Mesendoderm (in vitro differentiated cells): Measurements from ENCODE around the gene CUX1.

Experiments
- DNase-seq: peaks from one replicate; pipeline ENCODE4 v3.0.0; 2013
- H2AK5ac ChIP-seq: 2 replicates; pipeline ENCODE4 v1.6.1; 2013; ENCODE audit warnings: low read length, inconsistent platforms
- H2BK120ac ChIP-seq: 2 replicates; pipeline ENCODE4 v1.6.1; 2013; ENCODE audit warnings: low read depth, mild to moderate bottlenecking, low read length, moderate library complexity, mixed read lengths
- H2BK15ac ChIP-seq: replicated peaks from 2 replicates; pipeline ENCODE4 v1.6.1; 2013; ENCODE audit warnings: low read depth, mild to moderate bottlenecking, moderate library complexity
- H2BK5ac ChIP-seq: 2 replicates; pipeline ENCODE4 v1.6.1; 2013; ENCODE audit warnings: low read length, inconsistent platforms
- H3K18ac ChIP-seq: 2 replicates; pipeline ENCODE4 v1.6.1; 2013; ENCODE audit warnings: mild to moderate bottlenecking, low read length, mixed read lengths
- H3K23ac ChIP-seq: one replicate; pipeline ENCODE4 v1.6.1; 2013; ENCODE audit warnings: low read length
- H3K27ac ChIP-seq: 2 replicates; pipeline ENCODE4 v1.5.1; 2013; ENCODE audit warnings: low read depth, mild to moderate bottlenecking, inconsistent platforms, low read length, moderate library complexity
- H3K27me3 ChIP-seq: 2 replicates; pipeline ENCODE4 v1.6.1; 2013; ENCODE audit warnings: low read length, control low read depth, mild to moderate bottlenecking, inconsistent platforms; ENCODE audit not compliant: insufficient read depth, poor library complexity
- H3K36me3 ChIP-seq: 2 replicates; pipeline ENCODE4 v1.6.1; 2013; ENCODE audit warnings: low read length, inconsistent platforms; ENCODE audit not compliant: control insufficient read depth, insufficient read depth
- H3K4ac ChIP-seq: one replicate; pipeline ENCODE4 v1.6.1; 2013; ENCODE audit warnings: low read depth, mild to moderate bottlenecking, low read length, moderate library complexity
- H3K4me1 ChIP-seq: 2 replicates; pipeline ENCODE4 v1.6.1; 2013; ENCODE audit warnings: low read depth, low read length, inconsistent platforms; ENCODE audit not compliant: control insufficient read depth
- H3K4me2 ChIP-seq: 2 replicates; pipeline ENCODE4 v1.6.1; 2013; ENCODE audit warnings: low read length
- H3K4me3 ChIP-seq: 2 replicates; pipeline ENCODE4 v1.5.1; 2013; ENCODE audit warnings: mild to moderate bottlenecking, low read length
- H3K56ac ChIP-seq: one replicate; pipeline ENCODE4 v1.6.1; 2013; ENCODE audit warnings: low read length
- H3K79me1 ChIP-seq: 2 replicates; pipeline ENCODE4 v1.6.1; 2013; ENCODE audit warnings: low read length, inconsistent platforms
- H3K79me2 ChIP-seq: 2 replicates; pipeline ENCODE4 v1.6.1; 2013; ENCODE audit warnings: mild to moderate bottlenecking, low read length; ENCODE audit not compliant: control insufficient read depth, insufficient read depth
- H3K9ac ChIP-seq: 2 replicates; pipeline ENCODE4 v1.6.1; 2013; ENCODE audit warnings: low read length, inconsistent platforms
- H4K5ac ChIP-seq: one replicate; pipeline ENCODE4 v1.6.1; 2013; ENCODE audit warnings: low read length
- H4K8ac ChIP-seq: one replicate; pipeline ENCODE4 v1.6.1; 2013; ENCODE audit warnings: low read depth, mild to moderate bottlenecking, control low read depth, low read length, moderate library complexity
- WGBS: extraction: QIAGEN DNeasy Blood & Tissue Kit; methylation state at CpG from one replicate; pipeline ENCODE4 v1.1.7; 2013; ENCODE audit warnings: low lambda C conversion rate, missing lambda C conversion rate; ENCODE audit not compliant: insufficient coverage; ENCODE audit errors: extremely low coverage; 5-methylcytosine and 5-hydroxymethylcytosine counted together

Gene CUX1

GRCh38 chr7:102170393-102170970 is 353.1 kb downstream of the CUX1 start:
- no peaks in the 10 kb centered on the region for H3K79me1 ChIP-seq
- H3K9ac ChIP-seq = no peak overlapping the region
- H2BK120ac ChIP-seq = no peak overlapping the region
- no peak overlapping the region for H3K23ac ChIP-seq
- H3K27ac ChIP-seq = no peak overlapping the region
- no peak overlapping the region for H3K4ac ChIP-seq
- H3K4me1 ChIP-seq = no peaks in the 10 kb centered on the region
- no peak overlapping the region for H2BK5ac ChIP-seq
- no peaks in the 10 kb centered on the region for H3K27me3 ChIP-seq
- H2BK15ac ChIP-seq = no peak overlapping the region
- no peaks in the 10 kb centered on the region for H3K79me2 ChIP-seq
- no peak overlapping the region for H3K56ac ChIP-seq
- no peak overlapping the region for H4K8ac ChIP-seq
- DNase-seq = no peak
- no peak overlapping the region for H3K18ac ChIP-seq
- WGBS = no CpG with 5 or more reads among the region's 22 CpGs
- H3K4me3 ChIP-seq = no peak overlapping the region
- H4K5ac ChIP-seq = no peak overlapping the region
- H3K36me3 ChIP-seq = no peaks in the 10 kb centered on the region
- no peak overlapping the region for H3K4me2 ChIP-seq
- H2AK5ac ChIP-seq = no peak overlapping the region

- H3K56ac ChIP-seq = no peak overlapping the region
- no peak overlapping the region for H3K4me2 ChIP-seq
- no CpG with 5 or more reads among the region's 13 CpGs for WGBS
- H2BK5ac ChIP-seq = no peak overlapping the region
- no peak overlapping the region for H4K8ac ChIP-seq
- H3K79me1 ChIP-seq = no peaks in the 10 kb centered on the region
- H3K4ac ChIP-seq = no peak overlapping the region
- DNase-seq = no peak
- H3K4me3 ChIP-seq = no peak overlapping the region
- no peak overlapping the region for H3K9ac ChIP-seq
- H2BK15ac ChIP-seq = no peak overlapping the region
- H3K36me3 ChIP-seq = peaks cover 2% of the 10 kb centered on the region
- H3K18ac ChIP-seq = no peak overlapping the region
- no peak overlapping the region for H2AK5ac ChIP-seq
- no peak overlapping the region for H3K23ac ChIP-seq
- no peak overlapping the region for H2BK120ac ChIP-seq
- no peak overlapping the region for H4K5ac ChIP-seq
- H3K4me1 ChIP-seq = no peaks in the 10 kb centered on the region
- no peak overlapping the region for H3K27ac ChIP-seq
- no peaks in the 10 kb centered on the region for H3K79me2 ChIP-seq
- no peaks in the 10 kb centered on the region for H3K27me3 ChIP-seq
Measured at GRCh38 chr7:102173669-102174068, 356.2 kb downstream of the CUX1 start.

DNA sequence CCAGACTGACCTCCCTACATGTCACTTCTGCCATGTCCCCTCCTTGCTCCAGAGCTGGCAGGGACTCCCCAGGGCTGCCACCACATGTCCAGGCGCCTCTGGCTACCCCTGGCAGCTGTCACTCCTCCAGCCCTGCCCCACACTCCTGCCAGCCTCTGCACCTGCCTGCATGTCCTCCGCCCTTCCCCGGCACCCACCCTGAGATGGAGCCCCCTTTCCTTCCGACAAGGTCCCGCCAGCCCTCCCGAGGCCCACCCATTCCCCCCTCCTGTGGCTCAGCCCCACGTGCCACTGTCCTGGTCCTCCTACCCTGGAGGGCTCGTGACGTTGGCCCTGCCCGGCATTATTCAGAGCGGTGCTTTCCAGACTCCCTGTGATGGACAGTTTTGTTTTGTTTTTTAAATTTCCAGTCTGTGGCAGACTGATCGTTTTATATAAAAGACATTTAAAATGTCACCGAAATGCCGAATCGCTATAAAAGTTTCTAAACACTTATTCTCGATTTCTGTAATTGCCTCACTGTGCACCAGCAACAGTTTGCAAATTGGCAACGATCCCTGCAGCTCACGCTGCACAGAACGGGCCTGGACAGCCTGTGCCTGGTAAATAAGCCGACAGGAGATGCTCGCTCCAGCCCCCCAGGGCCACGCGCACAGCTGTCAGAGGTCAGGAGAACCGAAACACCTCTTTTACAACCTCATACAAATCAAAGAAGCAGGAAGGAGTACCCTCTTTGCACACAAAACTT is 358.2 kb downstream of the CUX1 start:
- WGBS = no CpG with 5 or more reads among the region's 24 CpGs
- Histone ChIP-seq H3K56ac (no peak overlapping the region), H3K79me1 (no peaks in the 10 kb centered on the region), H2BK15ac (no peak overlapping the region), H3K79me2 (no peaks in the 10 kb centered on the region), H3K23ac (no peak overlapping the region), H3K27ac (no peak overlapping the region), H3K9ac (no peak overlapping the region), H4K8ac (no peak overlapping the region), H4K5ac (no peak overlapping the region), H3K4me1 (no peaks in the 10 kb centered on the region), H3K4ac (no peak overlapping the region), H2AK5ac (no peak overlapping the region), H3K4me2 (no peak overlapping the region), H3K4me3 (no peak overlapping the region), H3K27me3 (no peaks in the 10 kb centered on the region), H2BK5ac (no peak overlapping the region), H3K36me3 (peaks cover 2% of the 10 kb centered on the region), H3K18ac (no peak overlapping the region), H2BK120ac (no peak overlapping the region)
- DNase-seq = no peak

DNA sequence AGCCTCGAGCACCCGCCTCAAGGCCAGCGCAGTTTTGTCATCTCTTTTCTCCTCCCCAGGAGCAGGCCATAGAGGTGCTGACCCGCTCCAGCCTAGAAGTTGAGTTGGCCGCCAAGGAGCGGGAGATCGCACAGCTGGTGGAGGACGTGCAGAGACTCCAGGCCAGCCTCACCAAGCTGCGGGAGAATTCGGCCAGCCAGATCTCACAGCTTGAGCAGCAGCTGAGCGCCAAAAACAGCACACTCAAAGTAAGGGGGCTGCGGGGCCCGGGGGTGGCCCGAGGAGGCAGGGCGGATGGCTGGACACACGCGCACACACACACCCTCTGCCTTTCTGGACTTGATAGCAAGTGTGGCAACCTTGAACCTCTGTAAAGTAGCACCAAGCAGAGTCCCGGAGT is 361.0 kb downstream of the CUX1 start:
- Histone ChIP-seq H3K27me3 (no peaks in the 10 kb centered on the region), H2BK5ac (no peak overlapping the region), H3K79me1 (no peaks in the 10 kb centered on the region), H3K36me3 (peaks cover 6% of the 10 kb centered on the region), H2AK5ac (no peak overlapping the region), H4K5ac (no peak overlapping the region), H4K8ac (no peak overlapping the region), H3K4ac (no peak overlapping the region), H3K4me3 (no peak overlapping the region), H3K4me1 (no peaks in the 10 kb centered on the region), H3K23ac (no peak overlapping the region), H3K4me2 (no peak overlapping the region), H3K56ac (no peak overlapping the region), H3K27ac (no peak overlapping the region), H3K79me2 (no peaks in the 10 kb centered on the region), H2BK120ac (no peak overlapping the region), H2BK15ac (no peak overlapping the region), H3K18ac (no peak overlapping the region), H3K9ac (no peak overlapping the region)
- no peak for DNase-seq
- WGBS = no CpG with 5 or more reads among the region's 18 CpGs

- Histone ChIP-seq H2BK15ac (no peak overlapping the region), H3K27ac (no peak overlapping the region), H3K27me3 (no peaks in the 10 kb centered on the region), H3K4me3 (no peak overlapping the region), H3K79me1 (no peaks in the 10 kb centered on the region), H2AK5ac (no peak overlapping the region), H3K18ac (no peak overlapping the region), H4K5ac (no peak overlapping the region), H3K4ac (no peak overlapping the region), H3K23ac (no peak overlapping the region), H4K8ac (no peak overlapping the region), H3K79me2 (no peaks in the 10 kb centered on the region), H3K4me1 (no peaks in the 10 kb centered on the region), H3K9ac (no peak overlapping the region), H3K56ac (no peak overlapping the region), H3K4me2 (no peak overlapping the region), H2BK120ac (no peak overlapping the region), H2BK5ac (no peak overlapping the region), H3K36me3 (peaks cover 9% of the 10 kb centered on the region)
- no CpG with 5 or more reads among the region's 10 CpGs for WGBS
- no peak for DNase-seq
Measured at GRCh38 chr7:102180727-102181126, 363.3 kb downstream of the CUX1 start.

DNA sequence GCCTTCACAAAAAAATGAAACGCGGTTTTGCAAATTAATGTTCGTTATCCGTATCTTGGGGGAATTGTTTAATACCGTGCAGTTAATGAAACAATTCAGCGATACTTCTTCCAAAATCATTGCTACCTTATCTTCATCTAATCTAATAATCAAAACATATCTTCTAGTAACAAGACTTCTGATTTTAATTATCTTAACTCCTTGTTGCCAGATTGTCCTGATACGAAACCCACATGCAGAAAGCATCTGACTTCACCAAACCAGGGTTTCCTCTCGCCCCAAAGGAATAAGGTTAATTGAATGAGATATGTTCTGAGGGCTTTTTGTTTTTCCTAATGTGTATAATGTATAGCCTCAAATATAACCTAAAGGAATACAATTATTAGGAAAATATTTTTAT is 364.1 kb downstream of the CUX1 start:
- no peak overlapping the region for H3K18ac ChIP-seq
- no peak overlapping the region for H3K56ac ChIP-seq
- H3K27me3 ChIP-seq = no peaks in the 10 kb centered on the region
- H3K36me3 ChIP-seq = peaks cover 11% of the 10 kb centered on the region
- WGBS = 100% methylated on average over 2 of the region's 8 CpGs
- no peak overlapping the region for H3K4me3 ChIP-seq
- H3K79me2 ChIP-seq = no peaks in the 10 kb centered on the region
- no peak overlapping the region for H2BK15ac ChIP-seq
- no peak overlapping the region for H2BK120ac ChIP-seq
- H3K4me2 ChIP-seq = no peak overlapping the region
- H3K9ac ChIP-seq = no peak overlapping the region
- no peak overlapping the region for H4K5ac ChIP-seq
- no peak overlapping the region for H3K4ac ChIP-seq
- no peak overlapping the region for H4K8ac ChIP-seq
- DNase-seq = no peak
- H3K23ac ChIP-seq = no peak overlapping the region
- no peak overlapping the region for H2BK5ac ChIP-seq
- no peaks in the 10 kb centered on the region for H3K4me1 ChIP-seq
- no peaks in the 10 kb centered on the region for H3K79me1 ChIP-seq
- H2AK5ac ChIP-seq = no peak overlapping the region
- H3K27ac ChIP-seq = no peak overlapping the region
